Cerebellar cortex (tissue), 1 donor: Measurements from ENCODE around the gene AP1AR.
"Not testable (repeated sequence)": the region's sequence is repeated elsewhere in the genome, so short reads cannot be mapped to it uniquely, and the experiment has no call there.

Experiments
- DNase-seq: peaks from one replicate; pipeline ENCODE4 v3.0.0-alpha.2; 2015; ENCODE audit warnings: low spot score

AP1AR gene

GRCh38 chr4:112279025-112279881 lies 47.7 kb downstream of the AP1AR start:
- DNase-seq: no peak

GRCh38 chr4:112279882-112280315 lies 48.3 kb downstream of the AP1AR start:
- DNase-seq: no peak

GRCh38 chr4:112280386-112281056 lies 48.9 kb downstream of the AP1AR start:
- no peak for DNase-seq

- not testable (repeated sequence) for DNase-seq
These were observed 50.4 kb downstream of the AP1AR start for GRCh38 chr4:112281895-112282398.

GRCh38 chr4:112282860-112283667 lies 51.5 kb downstream of the AP1AR start:
- no peak for DNase-seq

- peak; percentile 39 for DNase-seq
These were observed 52.6 kb downstream of the AP1AR start for GRCh38 chr4:112284166-112284565.

GRCh38 chr4:112284662-112285411 lies 53.2 kb downstream of the AP1AR start:
- peak; percentile 49 for DNase-seq

GRCh38 chr4:112287258-112287989 lies 55.8 kb downstream of the AP1AR start:
- no peak for DNase-seq

GRCh38 chr4:112288455-112288854 lies 56.9 kb downstream of the AP1AR start:
- no peak for DNase-seq

GRCh38 chr4:112289407-112290253 lies 58.0 kb downstream of the AP1AR start:
- no peak for DNase-seq

GRCh38 chr4:112290341-112290740 lies 58.8 kb downstream of the AP1AR start:
- no peak for DNase-seq

- DNase-seq: no peak
These were observed 65.6 kb downstream of the AP1AR start, which contains the start of gene ALPK1 for GRCh38 chr4:112296949-112297880. ALPK1 (plus strand) TSS chr4:112297369.

- no peak for DNase-seq
These were observed 68.1 kb downstream of the AP1AR start for GRCh38 chr4:112299721-112300120.

GRCh38 chr4:112302320-112303274 lies 71.0 kb downstream of the AP1AR start:
- DNase-seq: no peak

GRCh38 chr4:112305477-112305876 lies 73.9 kb downstream of the AP1AR start:
- DNase-seq: not testable (repeated sequence)

- not testable (repeated sequence) for DNase-seq
These were observed 77.7 kb downstream of the AP1AR start for GRCh38 chr4:112309263-112309791.

- no peak for DNase-seq
These were observed 79.9 kb downstream of the AP1AR start for GRCh38 chr4:112311516-112311915.
